Stimulated activated CD4-positive, alpha-beta T cell treated with anti-CD3 and anti-CD28 coated beads, Interleukin-2, amount 100 ng/mL, for 4 hours (primary cell): ENCODE measurements around the gene SLC5A6.

Experiments
- DNase-seq: peaks from one replicate; pipeline ENCODE4 v3.0.0-alpha.2; 2020; ENCODE audit warnings: low read depth

Gene SLC5A6

GRCh38 chr2:27211943-27212625 is at the start of gene SLC5A6, which contains the start of gene ATRAID:
Gene SLC5A6 (minus strand): TSS chr2:27212268. CDS start chr2:27207650, 4,618 bp downstream.
Gene ATRAID (plus strand): TSS chr2:27212041. CDS start chr2:27212369, 328 bp downstream.
- peak; percentile 83 for DNase-seq

- no peak for DNase-seq
Measured at GRCh38 chr2:27261241-27261925, 49.3 kb upstream of the SLC5A6 start.

GRCh38 chr2:27258051-27258450 is 46.0 kb upstream of the SLC5A6 start:
- no peak for DNase-seq

- no peak for DNase-seq
Measured at GRCh38 chr2:27256855-27257454, 44.9 kb upstream of the SLC5A6 start.

GRCh38 chr2:27255660-27256059 is 43.6 kb upstream of the SLC5A6 start:
- no peak for DNase-seq

DNA sequence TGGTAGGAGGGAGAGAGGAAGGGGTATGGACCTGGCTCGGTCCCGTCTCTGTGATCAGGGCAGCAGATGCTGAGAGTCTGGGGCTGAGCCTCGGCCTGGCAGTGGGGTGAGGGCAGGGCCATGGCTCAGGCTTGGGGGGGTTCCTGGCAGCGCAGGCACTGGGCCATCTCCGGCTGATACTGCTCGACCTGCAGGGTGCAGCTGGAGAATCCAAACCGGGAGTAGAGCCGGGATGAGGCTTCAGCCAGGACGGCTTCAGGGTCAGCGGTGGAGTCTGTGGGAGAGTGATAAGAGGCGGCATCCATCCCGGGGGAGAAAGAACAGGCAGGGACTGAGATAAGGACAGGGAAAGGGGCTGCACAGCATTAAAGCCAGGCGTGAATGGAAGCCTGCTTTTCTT is 43.1 kb upstream of the SLC5A6 start:
- no peak for DNase-seq

DNA sequence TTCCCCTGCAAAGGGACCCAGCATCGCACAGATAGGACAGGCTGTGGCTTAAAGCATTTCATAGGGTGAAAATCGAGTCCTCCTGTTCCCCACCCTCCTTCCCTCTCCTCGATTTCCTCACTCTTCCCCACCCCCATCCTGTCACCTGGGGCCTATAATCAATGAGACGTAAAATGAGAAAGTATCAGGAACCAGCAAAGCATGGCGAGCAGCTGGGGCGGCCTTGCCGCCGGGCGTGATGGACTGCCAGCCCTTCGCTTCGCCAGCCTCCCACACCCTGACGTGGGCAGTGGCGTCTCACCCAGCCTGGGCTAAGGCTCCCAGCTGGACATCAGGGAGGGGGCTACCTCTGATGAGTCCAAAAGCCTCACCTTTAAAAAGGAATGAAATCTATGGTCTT is 39.7 kb upstream of the SLC5A6 start:
- no peak for DNase-seq

DNA sequence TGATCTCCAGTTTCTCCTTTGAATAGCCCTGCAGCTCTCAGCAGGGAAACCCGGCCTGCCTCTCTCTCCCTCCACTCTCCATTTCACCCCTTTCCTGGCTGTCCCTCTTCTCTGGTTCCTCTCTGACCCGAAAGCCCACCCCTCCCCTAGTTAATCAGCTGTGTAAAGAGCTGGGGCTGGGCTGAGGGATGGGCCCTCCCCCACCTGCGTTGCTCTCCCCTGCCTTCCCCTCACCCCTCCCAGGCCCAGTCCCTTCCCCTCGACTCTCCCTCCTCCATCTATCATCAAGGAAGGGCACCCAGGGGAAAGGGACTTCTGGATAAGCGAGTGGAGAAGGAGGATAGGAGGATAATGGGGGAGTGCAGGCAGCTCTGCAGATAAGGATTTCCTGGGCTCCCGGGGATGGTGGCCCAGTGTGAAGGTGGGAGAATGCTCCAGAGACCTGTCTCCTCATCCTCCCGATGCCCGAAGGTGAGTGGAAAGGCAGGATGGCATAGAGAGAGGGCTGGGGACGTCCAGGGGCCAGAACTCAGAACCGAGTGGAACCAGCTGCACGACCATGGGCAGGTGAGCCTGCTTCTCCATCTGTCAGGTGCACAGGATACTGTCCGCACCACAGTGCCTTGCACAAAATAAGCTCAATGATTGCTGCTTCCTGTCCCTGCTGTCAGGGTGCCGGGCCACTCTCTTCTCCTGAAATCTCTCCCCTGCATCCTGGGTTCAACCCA is 38.7 kb upstream of the SLC5A6 start:
- no peak for DNase-seq

- DNase-seq, result no peak
Measured at GRCh38 chr2:27249891-27250651, 38.0 kb upstream of the SLC5A6 start.

DNA sequence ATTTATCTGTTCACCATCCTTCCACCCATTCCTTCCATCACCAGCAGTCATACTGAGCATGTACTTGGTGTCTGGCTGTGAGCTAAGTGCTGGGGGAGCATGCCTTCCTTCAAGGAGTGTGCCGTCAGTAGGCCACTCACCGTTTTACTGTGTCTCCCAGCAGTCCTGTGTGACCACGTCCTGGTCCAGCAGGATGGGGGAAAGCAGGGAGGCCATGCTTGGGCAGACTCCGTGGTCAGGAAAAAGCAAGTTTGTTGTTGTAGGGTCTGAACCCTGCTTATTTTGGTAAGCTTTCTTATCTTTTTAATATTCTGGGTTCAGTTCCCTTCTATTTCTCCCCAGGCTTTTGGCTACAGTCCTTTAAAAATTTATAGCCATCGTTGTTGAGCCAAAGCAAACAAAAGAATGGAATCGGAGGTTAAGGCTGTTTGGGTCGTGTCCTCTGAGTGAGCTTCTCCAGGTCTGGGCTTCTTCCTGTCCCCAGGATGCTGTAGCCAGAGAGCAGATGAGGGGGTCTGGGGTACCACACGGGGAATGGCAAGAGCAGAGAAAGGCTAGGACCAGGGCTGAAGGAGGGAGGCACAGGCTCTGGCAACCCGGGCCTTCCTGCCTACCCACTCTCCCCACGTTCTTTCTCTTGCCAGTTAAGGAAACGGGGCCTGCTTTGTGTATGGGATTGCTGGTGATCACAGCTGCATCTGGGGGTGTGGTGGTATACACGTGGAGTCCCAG is 37.3 kb upstream of the SLC5A6 start:
- no peak for DNase-seq

GRCh38 chr2:27247893-27248292 is 35.8 kb upstream of the SLC5A6 start:
- no peak for DNase-seq

DNA sequence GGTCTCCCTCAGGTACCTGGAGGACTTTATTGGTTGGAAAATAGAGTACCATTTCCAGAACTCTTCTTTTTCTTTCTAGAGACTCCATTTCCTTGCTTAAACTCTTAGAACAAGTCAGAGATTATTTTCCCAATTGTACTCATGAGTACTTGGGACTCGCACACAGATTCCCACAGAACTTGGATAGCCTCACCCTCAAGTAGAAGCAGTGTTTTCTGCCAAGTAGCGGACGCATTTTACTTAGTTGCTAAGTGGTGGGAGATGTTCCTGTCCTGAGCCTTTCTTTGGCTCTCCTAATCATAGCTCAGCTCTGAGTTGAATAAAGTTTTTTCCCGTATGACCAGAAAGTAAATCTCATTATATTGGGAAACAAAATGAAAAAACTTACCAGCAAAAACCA is 33.6 kb upstream of the SLC5A6 start:
- DNase-seq, result no peak

DNA sequence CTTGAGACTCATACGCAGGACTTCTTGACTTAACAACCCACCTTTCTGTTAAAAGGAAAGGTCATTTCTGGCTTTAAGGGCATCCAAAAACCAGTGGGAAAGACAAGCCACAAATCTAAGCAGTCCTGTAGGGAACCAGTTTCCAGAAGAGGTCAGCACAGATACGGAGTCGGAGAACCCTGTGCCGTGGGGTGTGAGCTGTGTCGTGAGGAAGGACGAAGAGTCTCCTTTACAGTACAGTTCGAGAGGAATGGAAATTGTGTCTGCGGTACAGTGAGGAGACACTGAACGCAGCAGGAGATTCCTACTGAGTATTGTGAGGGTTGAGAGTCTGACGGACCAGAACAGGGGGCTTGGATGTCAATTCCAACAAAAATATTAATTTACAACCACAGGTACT is 33.0 kb upstream of the SLC5A6 start:
- no peak for DNase-seq

DNA sequence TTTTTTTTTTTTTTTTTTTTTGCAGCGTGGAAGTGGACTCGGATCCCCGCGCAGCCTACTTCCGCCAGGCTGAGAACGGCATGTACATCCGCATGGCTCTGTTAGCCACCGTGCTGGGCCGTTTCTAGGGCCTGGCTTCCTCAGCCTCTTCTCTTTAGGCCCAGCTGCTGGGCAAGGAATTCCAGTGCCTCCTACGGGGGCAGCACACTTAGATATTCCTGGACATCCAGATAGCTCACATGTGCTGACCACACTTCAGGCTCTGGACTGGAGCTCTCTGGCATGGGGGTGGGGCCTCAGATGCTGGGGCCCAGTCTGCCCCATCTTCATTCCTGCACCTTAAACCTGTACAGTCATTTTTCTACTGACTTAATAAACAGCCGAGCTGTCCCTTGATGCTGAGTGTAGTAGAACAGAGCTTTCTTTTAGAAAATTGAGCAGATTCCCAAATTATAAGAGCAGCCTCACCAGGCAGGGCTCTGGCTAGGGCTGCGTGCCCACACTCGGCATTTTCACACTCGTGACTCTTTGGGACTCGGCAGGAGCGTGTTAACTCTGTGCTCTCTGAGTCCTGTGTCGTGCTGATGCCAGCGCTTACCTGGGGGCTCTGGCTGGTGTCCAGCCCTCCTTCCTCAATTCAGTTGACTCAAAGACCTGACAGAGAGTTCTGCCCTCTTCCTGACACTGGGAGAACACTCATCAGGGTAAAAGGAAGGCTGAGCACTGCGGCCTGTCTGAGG is 31.5 kb upstream of the SLC5A6 start:
- DNase-seq, result no peak

GRCh38 chr2:27242614-27242951 is 30.5 kb upstream of the SLC5A6 start:
- no peak for DNase-seq

DNA sequence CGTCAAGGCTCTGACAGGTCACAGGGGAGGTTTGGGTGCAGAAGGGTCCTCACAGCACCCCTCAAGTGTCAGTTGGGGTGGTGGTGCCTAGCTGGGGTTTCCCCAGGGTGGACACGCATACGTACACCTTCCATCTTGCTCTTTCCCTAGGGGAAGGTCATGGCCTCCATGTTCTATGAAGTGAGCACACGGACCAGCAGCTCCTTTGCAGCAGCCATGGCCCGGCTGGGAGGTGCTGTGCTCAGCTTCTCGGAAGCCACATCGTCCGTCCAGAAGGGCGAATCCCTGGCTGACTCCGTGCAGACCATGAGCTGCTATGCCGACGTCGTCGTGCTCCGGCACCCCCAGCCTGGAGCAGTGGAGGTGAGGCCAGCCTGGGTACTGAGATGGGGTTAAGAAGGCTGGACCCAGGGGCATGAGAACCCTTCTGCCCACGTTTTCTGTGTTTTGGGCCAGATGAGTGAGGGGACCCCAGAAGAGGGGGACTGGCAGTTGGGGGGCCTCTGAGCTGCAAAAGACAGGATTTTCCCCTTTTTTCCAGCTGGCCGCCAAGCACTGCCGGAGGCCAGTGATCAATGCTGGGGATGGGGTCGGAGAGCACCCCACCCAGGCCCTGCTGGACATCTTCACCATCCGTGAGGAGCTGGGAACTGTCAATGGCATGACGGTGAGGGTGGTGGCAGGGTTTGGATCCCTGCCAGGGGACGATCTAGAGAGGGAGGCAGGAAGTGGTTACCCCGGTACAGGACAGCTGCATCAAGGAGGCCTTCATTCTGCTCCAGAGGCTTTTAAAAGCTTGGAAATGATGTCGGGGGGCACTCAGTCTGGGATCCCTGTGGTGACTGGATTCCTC is 29.9 kb upstream of the SLC5A6 start:
- no peak for DNase-seq

GRCh38 chr2:27240406-27240805 is 28.3 kb upstream of the SLC5A6 start:
- no peak for DNase-seq

DNA sequence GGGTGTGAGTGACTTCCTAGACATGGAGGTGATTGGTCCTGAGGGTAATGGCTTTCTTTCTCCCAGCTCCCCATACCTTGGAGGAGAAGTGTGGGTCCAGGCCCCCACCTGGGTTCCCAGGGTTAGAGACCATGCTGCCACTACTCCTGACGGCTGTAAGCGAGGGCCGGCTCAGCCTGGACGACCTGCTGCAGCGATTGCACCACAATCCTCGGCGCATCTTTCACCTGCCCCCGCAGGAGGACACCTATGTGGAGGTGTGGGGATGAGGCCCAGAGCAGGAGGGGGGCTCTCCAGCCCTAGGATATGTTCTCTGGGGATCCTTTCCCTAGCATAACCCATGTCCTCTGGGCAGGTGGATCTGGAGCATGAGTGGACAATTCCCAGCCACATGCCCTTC is 26.9 kb upstream of the SLC5A6 start:
- DNase-seq, result no peak

GRCh38 chr2:27237341-27237945 is 25.4 kb upstream of the SLC5A6 start:
- no peak for DNase-seq
